ENCODE measurements around the gene GRAMD1B.

GRCh38 chr11:123580557-123581275, 150.6 kb downstream of the GRAMD1B start:
- TF ChIP-seq, protein P1, sequence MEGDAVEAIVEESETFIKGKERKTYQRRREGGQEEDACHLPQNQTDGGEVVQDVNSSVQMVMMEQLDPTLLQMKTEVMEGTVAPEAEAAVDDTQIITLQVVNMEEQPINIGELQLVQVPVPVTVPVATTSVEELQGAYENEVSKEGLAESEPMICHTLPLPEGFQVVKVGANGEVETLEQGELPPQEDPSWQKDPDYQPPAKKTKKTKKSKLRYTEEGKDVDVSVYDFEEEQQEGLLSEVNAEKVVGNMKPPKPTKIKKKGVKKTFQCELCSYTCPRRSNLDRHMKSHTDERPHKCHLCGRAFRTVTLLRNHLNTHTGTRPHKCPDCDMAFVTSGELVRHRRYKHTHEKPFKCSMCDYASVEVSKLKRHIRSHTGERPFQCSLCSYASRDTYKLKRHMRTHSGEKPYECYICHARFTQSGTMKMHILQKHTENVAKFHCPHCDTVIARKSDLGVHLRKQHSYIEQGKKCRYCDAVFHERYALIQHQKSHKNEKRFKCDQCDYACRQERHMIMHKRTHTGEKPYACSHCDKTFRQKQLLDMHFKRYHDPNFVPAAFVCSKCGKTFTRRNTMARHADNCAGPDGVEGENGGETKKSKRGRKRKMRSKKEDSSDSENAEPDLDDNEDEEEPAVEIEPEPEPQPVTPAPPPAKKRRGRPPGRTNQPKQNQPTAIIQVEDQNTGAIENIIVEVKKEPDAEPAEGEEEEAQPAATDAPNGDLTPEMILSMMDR (IDR thresholded peaks at IDR 0.05; ENCODE audit: low read depth, low read length, poor library complexity, severe bottlenecking) = peak; percentile 88
- no peak for TF ChIP-seq EZH2phosphoT487 (IDR thresholded peaks at IDR 0.05; ENCODE audit: borderline replicate concordance, low read length)

All from DOHH2 (cell line).